Activated CD8-positive, alpha-beta memory T cell treated with anti-CD3 and anti-CD28 coated beads, Interleukin-2, amount 50 U/mL, for 24 hours (primary cell): Measurements from ENCODE around the gene GRB10.

Experiments used
- DNase-seq: peaks from one replicate; pipeline ENCODE4 v3.0.0-alpha.2; 2020; ENCODE audit errors: extremely low read depth

The GRB10 gene

DNA sequence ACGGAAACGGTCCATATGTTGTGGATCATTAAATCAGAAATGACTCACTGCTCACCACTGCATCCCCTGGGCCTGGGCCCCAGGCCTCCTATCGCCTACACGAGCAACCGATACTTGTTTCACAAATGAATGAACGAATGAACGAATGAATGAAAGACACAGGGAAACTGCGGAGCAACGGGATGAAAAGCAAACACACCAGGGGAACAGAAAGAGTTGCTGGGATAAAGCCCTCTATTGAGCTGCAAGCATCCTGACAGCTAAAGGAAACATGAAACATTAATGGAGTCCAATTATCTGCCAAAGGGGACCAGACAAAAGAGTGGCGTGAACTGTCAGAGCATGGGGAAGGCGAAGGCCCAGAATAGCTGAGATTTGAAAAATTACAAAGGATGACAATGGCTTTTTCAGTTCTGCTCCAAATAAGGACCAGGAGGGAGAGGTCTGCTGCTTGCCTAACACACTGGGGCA is 92.1 kb downstream of the GRB10 start:
- no peak for DNase-seq

DNA sequence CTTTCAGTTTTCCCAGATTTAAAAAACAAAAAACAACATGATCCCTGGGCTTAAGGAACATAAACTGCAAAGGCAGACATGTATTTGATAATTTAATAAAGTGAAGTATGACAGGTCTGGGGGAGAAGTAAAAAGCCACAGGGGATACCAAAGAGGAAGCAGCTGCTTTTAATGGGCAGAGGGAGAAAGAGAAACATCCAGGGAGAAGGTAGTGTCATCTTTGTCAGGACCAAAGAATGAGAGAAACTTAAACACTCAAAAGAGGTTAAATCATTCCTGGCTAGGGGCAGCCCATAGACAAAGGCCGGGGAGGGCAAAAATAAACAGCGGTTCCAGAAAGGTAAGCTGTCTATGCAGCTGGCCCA is 94.5 kb downstream of the GRB10 start:
- DNase-seq, result no peak

DNA sequence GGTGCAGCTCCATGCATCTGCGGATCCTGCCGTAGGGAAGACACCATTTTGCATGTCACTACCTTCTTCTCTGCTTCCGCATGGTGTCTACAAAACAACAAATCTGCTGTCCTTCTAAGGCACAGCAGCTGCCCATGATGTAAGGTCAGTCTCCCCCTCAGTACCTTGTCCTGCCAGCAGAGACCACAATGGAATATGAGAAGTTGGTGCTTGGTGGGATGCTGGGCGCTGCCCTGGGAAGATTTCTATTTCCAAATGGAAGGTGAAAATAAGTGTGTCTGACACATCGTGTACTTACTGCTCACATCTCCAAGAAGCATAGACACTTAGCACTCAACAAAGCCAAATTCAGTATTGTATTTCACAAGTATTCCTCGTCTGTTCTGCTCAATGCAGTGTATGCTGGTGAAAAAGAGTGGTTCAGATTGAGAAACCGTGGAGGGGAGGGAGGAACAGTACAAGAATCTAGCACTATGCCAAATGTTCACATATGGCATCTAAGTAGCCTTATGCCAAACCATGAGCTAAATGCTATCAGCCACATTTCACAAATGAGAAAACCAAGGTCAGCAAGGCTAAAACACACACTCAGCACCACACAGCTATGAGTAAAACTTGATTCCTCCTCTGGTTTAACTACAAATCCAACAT is 95.0 kb downstream of the GRB10 start:
- DNase-seq, result no peak

DNA sequence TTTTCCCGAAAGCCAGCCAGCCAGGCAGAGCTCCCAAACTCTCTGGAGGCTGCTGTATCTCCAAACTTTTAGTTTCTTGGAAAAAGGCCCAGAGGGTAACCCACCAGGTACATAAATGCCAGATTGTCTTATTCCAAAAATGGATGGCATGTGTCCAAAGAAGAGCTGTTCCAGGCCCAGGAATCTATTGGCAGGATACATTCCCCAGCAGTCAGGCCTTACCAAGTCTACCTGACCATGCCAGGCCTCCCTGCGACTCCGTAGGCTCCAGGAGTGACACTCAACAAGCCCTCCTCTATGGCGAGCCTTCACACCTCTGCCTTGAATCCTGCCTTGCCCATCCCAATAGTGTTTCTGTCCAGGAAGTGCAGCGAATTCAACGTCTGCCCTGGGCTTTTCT is 95.6 kb downstream of the GRB10 start:
- DNase-seq, result no peak

DNA sequence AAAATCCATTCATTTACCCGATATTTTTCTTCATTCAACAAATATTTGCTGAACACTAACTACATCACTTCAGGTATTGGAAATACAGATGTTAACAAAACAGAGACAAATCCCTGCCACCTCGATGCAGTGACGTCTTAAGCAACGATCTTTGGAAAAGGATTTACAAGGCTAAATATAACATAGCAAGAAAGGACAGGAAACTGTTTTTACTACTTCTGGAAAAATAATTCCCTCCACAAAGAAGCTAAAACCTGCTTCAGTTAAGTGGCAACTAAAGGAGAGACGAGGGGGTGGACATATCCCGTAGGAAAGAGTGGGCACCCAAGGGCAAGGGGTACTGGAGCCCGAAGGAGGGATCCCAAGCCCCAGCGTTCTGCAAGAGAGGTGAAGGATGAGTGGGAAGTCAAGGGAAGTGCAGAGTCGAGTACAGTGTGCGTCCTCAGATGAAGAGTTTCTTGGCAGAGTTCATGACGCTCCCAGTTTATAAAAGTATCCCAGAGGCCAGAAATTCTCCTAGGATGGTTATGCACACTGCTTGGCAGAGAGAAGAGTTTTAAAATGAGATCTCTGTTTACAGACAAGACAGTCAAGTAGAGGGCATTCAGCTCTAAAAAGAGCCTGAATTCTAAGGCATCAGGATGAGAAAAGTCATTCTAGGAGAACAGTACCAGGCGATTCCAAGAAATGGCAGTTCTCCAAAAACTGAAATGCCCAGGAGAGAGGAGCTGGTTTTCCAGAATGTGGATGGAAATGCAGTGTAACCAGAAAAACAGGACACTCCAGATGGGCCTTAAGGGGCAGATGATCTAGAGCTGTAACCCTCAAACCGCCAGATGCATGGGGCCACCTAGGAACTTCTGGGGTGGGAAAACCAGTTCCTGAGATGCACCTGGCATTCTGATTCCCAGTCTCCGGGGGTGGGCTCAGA is 97.3 kb downstream of the GRB10 start:
- no peak for DNase-seq

DNA sequence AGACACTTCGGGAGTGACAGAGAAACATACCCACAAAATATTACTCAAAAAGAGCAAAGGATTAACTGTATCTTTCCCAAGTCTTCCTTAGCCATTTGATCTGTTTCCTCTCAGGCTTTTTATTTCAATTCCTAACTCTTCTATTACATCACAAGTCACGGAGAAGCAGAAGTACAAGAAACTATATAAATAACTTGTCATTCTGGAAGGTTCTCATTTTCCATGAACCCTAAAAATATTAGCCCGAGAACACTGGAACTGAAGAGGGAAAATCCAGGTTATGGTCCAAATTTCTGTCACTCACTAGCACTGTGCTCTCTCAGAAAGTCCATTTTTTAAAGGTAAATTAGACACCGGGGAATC is 98.0 kb downstream of the GRB10 start:
- DNase-seq, result no peak

DNA sequence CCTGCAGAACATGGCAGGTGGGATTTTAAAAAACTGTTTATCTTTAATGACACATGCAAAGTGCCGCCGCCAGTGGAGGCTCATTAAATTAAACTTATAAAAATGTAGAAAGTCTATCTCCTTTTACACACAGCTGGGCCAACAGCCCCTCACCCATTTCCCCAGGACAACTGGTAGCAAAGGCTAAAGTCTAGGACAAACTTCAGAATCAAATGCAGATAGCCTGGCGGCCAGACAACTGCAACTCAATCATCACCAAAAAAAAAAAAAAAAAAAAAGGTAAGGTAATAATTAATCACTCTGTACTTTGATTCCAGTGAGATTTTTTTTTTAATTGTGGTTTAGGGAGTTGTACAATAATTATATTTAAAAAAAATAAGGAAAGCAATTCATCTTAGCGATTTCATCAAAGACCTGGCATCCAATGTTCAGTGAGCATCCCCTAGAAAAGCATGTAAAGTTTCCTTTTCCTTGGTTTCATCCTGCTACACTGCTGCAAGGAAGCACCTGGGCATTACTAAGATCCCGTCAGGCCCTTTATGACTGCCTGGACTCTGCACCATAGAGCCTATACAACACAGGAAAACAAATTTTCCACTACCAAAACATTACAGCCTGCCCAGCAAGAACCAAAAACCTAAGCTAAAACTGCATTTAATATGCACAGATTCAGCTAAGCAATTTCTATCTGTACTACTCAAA is 98.5 kb downstream of the GRB10 start:
- no peak for DNase-seq

DNA sequence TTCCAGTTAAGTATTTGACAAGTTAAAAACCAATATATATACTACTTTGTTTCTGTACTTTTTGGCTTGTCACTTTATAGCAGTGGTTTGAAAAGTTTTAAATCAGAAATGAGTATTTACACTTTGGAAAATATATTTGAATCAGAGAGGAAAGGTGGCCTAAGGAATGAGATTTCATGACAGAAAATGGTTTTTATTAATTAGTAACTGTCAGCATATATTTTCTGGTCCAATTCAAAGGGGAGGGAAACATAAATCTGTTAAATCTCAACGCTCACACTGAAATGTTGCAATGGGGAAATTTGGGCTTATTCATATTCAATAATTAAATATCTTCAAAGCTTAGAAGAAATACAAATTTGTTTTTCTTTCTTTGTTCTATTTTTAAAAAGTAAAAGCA is 100.1 kb downstream of the GRB10 start:
- DNase-seq, result no peak

DNA sequence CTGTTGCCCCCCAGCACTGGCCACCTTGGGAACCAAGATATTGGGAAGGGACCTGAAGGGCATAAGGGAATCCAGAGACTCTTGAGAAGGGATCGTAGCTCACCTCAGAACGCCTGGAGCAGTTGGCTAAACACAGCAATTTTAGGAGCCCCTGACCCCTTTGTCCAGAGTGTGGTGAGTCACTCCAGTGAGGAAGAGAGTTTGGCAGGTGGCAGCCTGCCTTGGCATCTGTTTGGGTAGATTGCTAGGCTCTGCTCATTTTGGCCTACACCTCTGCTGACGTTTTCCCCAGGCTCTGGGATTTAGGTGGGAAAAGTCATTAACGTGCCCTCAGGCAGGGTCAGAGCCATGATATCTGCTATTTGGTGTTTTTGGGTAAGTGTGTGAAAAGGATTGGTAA is 100.6 kb downstream of the GRB10 start:
- no peak for DNase-seq

DNA sequence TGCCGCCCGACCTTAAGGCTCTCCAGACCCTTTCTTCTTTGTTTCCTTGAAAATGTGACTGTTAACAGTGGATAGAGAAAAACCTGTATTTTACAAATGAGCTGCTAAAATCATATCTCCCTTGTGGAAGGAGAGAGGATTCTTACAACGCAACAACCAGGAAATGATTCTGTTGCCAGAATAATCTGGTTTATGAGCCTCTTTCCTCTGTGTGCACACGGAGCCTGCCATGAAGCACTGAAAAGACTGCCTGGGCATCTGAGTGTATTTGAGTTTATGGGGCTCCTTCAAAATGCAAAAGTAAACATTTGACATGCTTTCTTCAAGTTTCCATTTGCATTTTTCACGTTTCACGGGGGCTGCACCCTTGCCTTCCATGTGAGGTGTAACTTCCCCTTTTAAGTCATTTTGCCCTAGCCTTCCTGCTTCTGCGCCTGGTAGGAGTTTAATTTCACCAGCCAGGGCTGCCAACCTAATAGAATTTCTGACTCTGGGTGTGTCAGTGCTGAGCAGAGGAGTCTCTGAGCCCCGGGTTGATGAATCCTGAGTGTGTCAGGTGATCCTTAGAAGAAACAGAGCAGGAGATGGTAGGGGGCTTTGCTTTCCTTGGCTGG is 101.2 kb downstream of the GRB10 start:
- no peak for DNase-seq

DNA sequence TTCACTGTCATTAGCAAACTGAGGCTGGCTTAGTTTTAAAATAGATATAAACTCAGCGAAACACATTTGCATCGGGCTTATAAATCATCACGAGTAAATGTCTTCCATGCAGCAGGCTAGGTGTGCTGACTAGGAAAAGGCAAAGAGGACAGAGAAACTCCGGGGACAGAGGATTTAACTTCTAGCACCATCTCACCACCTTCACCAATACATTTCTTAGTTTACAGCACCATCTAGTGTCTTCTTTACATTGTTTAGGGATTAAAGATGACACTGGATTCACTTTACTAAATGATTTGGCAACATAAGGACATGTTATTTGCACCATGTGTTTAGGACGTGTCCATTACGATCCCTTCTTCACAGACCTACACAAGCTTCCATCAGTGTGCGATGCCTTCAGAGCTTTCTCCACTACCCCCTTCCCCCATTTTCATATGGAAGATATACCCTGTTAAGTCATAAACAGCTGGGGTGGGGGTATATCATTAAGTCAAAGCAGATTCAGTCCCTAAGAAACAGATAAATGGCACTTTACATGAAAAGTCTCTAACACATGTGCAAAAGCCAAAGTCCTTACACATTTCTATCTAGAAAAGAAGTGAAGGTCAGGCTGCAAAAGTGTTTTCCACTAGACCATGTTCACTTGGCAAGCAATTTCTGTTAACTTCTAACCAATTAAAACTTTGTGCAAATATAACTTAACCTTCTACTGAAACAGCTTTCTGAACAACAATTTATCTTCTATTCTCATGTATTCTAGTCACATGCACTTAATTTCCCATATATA is 103.3 kb downstream of the GRB10 start:
- DNase-seq, result no peak

DNA sequence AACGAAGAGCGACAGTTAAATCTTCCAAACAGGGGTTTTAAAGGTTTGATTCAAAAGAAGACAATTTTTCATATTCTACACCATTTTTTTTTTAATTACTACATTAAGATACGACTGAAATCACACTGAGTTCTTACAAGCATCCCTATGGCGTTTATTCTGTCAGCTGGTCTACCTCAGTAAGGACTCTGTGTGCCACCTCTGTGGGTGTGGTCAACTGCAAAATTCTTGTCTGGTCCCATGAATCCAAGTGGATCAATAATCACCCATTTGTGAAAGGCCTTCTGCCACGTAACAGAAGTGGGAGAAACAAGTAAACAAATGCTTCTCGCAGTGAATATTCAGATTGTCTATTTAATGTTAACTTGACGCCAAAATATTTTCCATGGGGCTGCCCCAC is 104.1 kb downstream of the GRB10 start:
- DNase-seq, result no peak

DNA sequence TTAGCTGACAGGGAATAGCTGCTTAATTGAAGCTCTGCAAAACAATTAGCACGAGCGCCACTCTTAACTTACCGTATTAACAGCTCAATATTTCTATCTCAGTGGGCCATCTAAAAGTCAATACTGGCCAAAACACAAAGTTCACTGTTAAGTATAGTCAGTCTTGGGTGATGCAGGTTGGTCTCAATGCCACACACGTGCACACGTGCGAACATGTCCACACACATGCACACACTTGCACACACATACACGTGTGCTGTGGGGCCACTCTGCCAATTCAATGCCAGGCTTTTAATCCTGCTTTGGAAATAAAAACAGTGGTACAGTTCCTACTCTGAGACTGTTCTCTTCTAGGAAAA is 105.1 kb downstream of the GRB10 start:
- DNase-seq, result no peak

DNA sequence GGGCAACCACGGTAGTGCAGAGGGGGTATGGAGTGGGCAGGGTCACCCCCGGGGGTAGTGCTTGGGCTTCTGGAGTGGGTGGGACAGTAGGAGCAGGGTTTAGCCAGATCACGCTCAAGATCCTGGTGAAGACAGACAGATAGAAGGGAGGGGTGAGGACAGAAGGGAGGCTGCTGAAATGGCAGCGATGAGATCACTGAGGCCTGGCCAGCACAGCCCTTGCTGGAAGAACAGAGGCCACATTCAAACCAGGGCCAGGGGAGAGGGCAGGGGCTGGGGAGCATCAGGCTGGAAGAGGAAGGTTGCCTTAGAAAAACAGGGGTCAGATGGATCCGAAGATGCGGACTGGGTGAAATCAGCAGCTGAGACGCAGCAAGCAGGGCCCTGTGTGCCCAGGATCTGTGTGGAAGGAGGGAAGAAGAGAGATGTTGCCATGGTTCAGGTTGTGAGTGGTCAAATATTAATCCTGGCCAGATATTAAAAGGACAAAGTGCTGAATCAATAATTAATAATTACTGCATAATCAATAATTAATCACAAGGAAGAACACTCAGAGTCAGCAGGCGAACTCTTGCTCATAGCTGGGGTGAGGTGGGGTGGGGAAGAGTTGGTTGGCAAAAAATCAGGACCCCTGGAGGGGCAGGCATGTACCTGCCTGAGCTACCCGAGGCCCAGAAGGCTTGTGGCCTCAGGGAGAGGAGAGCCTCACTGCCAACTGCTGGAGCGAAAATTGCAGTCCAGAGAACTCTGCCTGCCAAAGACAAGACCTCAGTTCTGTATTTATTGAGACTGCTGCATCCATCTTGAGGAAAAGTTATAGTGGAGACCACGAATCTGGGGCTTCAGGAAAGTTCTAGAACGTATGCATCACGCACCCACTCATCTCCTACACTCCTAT is 105.7 kb downstream of the GRB10 start:
- DNase-seq, result no peak

DNA sequence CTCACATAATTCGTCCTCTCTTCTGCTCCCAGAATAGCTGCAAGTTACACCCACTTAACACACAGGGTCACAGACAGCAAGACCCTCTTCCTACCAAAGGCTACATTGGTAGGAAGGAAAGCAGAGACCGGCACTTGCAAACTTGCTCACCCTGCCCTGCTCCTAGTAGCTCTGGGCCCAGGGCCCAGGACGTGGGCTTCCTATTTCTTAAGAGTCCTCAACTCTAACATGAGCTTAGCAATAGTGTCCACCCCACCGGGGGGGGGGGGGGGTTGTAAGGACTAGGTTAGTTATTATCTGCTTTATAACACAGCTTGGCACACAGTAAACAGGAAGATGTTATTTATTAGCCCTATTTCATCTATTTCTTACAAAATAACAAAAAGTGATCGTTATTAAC is 106.6 kb downstream of the GRB10 start:
- no peak for DNase-seq

DNA sequence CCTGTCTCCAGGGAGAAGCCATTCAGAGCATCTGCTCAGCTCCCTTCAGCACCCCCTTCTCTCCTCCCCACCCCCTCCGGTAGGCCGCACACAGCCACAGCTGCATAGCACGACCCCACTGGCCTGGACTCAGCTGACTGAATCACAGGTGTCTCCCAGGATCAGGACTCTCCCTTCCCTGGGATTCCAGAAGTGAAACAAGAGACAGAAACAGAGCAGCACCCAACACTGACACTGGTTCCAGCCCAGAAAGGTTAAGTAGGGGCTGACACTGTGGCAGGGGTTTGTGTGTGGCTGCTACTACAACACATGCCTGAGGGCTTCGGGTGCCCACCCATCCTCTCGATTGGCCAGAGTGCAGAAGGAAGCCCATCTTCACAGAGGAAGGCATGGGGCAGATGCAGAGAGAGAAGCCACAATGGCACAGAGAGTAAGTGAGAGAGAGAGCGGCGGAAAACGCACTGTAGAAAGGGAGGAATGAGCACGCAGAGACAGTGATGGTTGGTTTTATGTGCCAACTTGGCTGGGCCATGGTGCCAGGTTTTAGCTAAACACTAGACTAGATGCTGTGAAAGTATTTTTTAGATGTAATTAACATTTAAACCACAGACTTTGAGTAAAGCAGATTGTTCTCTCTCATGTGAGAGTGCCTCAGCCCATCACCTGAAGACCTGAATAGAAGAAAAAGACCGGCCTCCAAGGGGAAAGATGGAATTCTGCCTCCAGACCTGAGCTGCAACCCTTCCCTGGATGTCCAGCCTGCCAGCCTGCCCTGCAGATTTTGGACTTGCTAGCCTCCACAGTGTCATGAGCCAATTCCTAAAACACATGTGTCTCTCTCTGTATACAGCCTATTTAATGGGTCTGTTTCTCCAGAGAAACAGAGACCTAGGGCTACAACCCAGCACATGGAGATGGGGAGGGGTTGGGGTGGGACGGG is 107.5 kb downstream of the GRB10 start:
- DNase-seq, result no peak

DNA sequence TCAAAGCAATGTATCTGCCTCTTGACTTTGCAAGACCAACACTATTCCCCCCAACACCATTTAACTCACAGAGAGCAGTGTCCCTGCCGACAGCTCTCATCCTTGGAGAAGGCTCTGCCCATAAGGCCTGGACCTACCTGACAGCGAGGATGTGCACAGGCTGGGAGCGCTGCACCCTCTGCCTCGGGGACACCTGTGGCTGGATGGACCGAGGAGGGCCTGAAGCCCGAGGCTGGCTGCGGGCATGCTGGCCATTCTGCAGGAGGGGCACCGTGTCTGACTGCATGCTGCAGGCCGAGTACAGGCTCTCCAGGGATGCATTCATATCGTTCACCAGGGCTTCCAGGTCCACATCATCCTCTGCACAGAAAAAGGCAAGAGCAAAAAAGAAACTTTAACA is 108.4 kb downstream of the GRB10 start:
- DNase-seq, result no peak

DNA sequence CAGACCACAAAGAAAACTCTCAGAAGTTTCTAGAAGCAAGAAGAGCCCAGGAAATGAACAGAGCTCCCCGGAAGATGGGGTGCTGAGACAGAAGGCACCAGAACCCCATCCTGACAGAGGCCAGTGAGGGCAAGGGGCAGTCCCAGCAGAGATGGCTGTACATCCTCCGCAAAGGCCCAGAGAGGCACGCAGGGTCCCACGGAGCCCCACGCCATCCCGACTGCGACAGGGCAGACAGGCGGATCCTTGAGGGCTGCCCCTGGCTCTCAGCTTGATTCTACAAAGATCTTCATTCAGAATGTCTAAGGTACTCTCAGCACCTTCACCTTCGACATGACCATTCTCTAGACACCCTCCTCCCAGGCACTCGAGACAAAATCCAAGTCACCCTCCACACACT is 109.6 kb downstream of the GRB10 start:
- no peak for DNase-seq

DNA sequence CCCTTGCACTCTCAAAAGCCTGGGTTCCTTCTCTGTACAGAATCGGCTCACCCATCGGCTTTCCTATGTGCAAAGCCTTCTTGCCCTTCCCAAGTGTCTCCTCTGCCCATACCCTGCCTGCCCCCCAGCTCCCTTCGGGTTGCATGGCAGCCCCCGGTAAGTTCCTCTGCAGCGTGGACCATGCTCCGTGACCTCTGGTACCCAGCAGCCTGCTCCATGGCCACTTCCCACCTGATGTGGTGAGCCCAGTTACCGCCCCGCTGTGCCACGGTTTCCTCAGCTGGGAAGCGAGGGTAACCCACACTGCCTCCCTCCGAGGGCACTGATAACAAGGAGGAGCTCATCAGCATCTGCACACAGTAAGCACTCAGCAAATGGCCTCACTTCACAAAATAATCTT is 110.7 kb downstream of the GRB10 start:
- no peak for DNase-seq
